Brain microvascular endothelial cell (primary cell): ENCODE data around the gene DISC1.

Experiments
- DNase-seq: peaks from one replicate; pipeline ENCODE4 v3.0.0-alpha.2; 2020
- H3K27ac ChIP-seq: fragments of 250-450 bp; sonication (Bioruptor Pico); 2 replicates; pipeline ENCODE4 v1.5.1; 2020; ENCODE audit warnings: mild to moderate bottlenecking, moderate library complexity
- H3K27me3 ChIP-seq: fragments of 250-450 bp; sonication (Bioruptor Pico); replicated peaks from 2 replicates; pipeline ENCODE4 v1.5.1; 2020; ENCODE audit warnings: mild to moderate bottlenecking
- H3K36me3 ChIP-seq: fragments of 250-450 bp; sonication (Bioruptor Pico); replicated peaks from 2 replicates; pipeline ENCODE4 v1.5.1; 2020; ENCODE audit warnings: mild to moderate bottlenecking
- H3K4me3 ChIP-seq: 2 replicates; pipeline ENCODE4 v1.5.1; 2011; ENCODE audit warnings: low read depth, mild to moderate bottlenecking, control low read depth, low read length, moderate library complexity
- CTCF ChIP-seq: IDR thresholded peaks from 2 replicates; pipeline ENCODE4 v1.5.1; 2011; ENCODE audit warnings: low read depth, mild to moderate bottlenecking, moderate library complexity, low read length, control low read depth, inconsistent platforms; ENCODE audit errors: missing control alignments
- in situ Hi-C: cut with HindIII; loops from 2 replicates; pipeline ENCODE4 v1.10.0; 2017; ENCODE audit warnings: low sequenced_read_pairs, low pct_ligation_motif_present

DISC1 gene

GRCh38 chr1:232049335-232049734 is 422.7 kb downstream of the DISC1 start:
- Histone ChIP-seq H3K4me3 (no peak overlapping the region), H3K27me3 (no peaks in the 10 kb centered on the region), H3K27ac (no peak overlapping the region), H3K36me3 (no peaks in the 10 kb centered on the region)
- in situ Hi-C loops: no loop called here
- TF ChIP-seq CTCF: no peak
- no peak for DNase-seq

- Histone ChIP-seq H3K36me3 (no peaks in the 10 kb centered on the region), H3K27ac (no peak overlapping the region), H3K27me3 (no peaks in the 10 kb centered on the region), H3K4me3 (no peak overlapping the region)
- no peak for TF ChIP-seq CTCF
- in situ Hi-C loops: no loop called here
- DNase-seq: no peak
Measured at GRCh38 chr1:232057217-232057895, 430.8 kb downstream of the DISC1 start.

- H3K27ac ChIP-seq: no peak overlapping the region
- in situ Hi-C loops: no loop called here
- no peak for TF ChIP-seq CTCF
- no peak for DNase-seq
- H3K36me3 ChIP-seq: no peaks in the 10 kb centered on the region
- no peaks in the 10 kb centered on the region for H3K27me3 ChIP-seq
- H3K4me3 ChIP-seq: no peak overlapping the region
Measured at GRCh38 chr1:232057896-232058274, 431.3 kb downstream of the DISC1 start.

GRCh38 chr1:232059726-232060374 is 433.3 kb downstream of the DISC1 start:
- Histone ChIP-seq H3K4me3 (no peak overlapping the region), H3K36me3 (no peaks in the 10 kb centered on the region), H3K27me3 (no peaks in the 10 kb centered on the region), H3K27ac (no peak overlapping the region)
- TF ChIP-seq CTCF: no peak
- DNase-seq: no peak
- in situ Hi-C loops: no loop called here

- TF ChIP-seq CTCF: no peak
- in situ Hi-C loops: no loop called here
- Histone ChIP-seq H3K4me3 (no peak overlapping the region), H3K27ac (no peak overlapping the region), H3K36me3 (no peaks in the 10 kb centered on the region), H3K27me3 (no peaks in the 10 kb centered on the region)
- no peak for DNase-seq
Measured at GRCh38 chr1:232062967-232063366, 436.4 kb downstream of the DISC1 start.
